Activated CD4-positive, alpha-beta T cell treated with anti-CD3 and anti-CD28 coated beads for 48 hours (primary cell): ENCODE data around the gene IQSEC1.
A peak's percentile ranks its signal among the peaks of the same experiment; 100 is the strongest.

ENCODE experiments used
- DNase-seq: peaks from one replicate; pipeline ENCODE4 v3.0.0-alpha.2; 2020

The IQSEC1 gene

GRCh38 chr3:13073326-13074005 is at the start of gene IQSEC1:
Gene IQSEC1, minus strand, starts transcription at chr3:13073429. Its CDS starts 415 bp downstream, at chr3:13073014.
- peak; percentile 82 for DNase-seq

GRCh38 chr3:13122081-13123012 is 49.1 kb upstream of the IQSEC1 start:
- DNase-seq, result no peak

GRCh38 chr3:13121553-13122001 is 48.3 kb upstream of the IQSEC1 start:
- DNase-seq, result no peak

GRCh38 chr3:13120928-13121552 is 47.8 kb upstream of the IQSEC1 start:
- no peak for DNase-seq

GRCh38 chr3:13120289-13120927 is 47.2 kb upstream of the IQSEC1 start:
- no peak for DNase-seq

- no peak for DNase-seq
Measured at GRCh38 chr3:13119471-13120220, 46.4 kb upstream of the IQSEC1 start.

- no peak for DNase-seq
Measured at GRCh38 chr3:13116426-13116825, 43.2 kb upstream of the IQSEC1 start.

GRCh38 chr3:13115991-13116390 is 42.8 kb upstream of the IQSEC1 start:
- no peak for DNase-seq

- no peak for DNase-seq
Measured at GRCh38 chr3:13115576-13115910, 42.3 kb upstream of the IQSEC1 start.

GRCh38 chr3:13114811-13115575 is 41.8 kb upstream of the IQSEC1 start:
- no peak for DNase-seq

- DNase-seq, result no peak
Measured at GRCh38 chr3:13113346-13114330, 40.4 kb upstream of the IQSEC1 start.

- DNase-seq, result no peak
Measured at GRCh38 chr3:13112521-13113345, 39.5 kb upstream of the IQSEC1 start.

- DNase-seq, result no peak
Measured at GRCh38 chr3:13111873-13112520, 38.8 kb upstream of the IQSEC1 start.

GRCh38 chr3:13111173-13111872 is 38.1 kb upstream of the IQSEC1 start:
- no peak for DNase-seq

- peak; percentile 12 for DNase-seq
Measured at GRCh38 chr3:13110678-13111116, 37.5 kb upstream of the IQSEC1 start.

- DNase-seq, result no peak
Measured at GRCh38 chr3:13109516-13109915, 36.3 kb upstream of the IQSEC1 start.

- DNase-seq, result no peak
Measured at GRCh38 chr3:13108861-13109260, 35.6 kb upstream of the IQSEC1 start.

- no peak for DNase-seq
Measured at GRCh38 chr3:13107661-13108060, 34.4 kb upstream of the IQSEC1 start.
